ENCODE measurements around the gene INO80.

- TF ChIP-seq CTCF (IDR thresholded peaks at IDR 0.05) (no peak), POLR2A (IDR thresholded peaks at IDR 0.05) (no peak)
These were observed 84.6 kb downstream of the INO80 start for GRCh38 chr15:41031232-41032078.
